ENCODE results near the gene PKM.
A peak's percentile ranks its signal among the peaks of the same experiment; 100 is the strongest.

Gene PKM

GRCh38 chr15:72233769-72234168 is 2.8 kb upstream of the PKM start:
- no peak for DNase-seq

DNA sequence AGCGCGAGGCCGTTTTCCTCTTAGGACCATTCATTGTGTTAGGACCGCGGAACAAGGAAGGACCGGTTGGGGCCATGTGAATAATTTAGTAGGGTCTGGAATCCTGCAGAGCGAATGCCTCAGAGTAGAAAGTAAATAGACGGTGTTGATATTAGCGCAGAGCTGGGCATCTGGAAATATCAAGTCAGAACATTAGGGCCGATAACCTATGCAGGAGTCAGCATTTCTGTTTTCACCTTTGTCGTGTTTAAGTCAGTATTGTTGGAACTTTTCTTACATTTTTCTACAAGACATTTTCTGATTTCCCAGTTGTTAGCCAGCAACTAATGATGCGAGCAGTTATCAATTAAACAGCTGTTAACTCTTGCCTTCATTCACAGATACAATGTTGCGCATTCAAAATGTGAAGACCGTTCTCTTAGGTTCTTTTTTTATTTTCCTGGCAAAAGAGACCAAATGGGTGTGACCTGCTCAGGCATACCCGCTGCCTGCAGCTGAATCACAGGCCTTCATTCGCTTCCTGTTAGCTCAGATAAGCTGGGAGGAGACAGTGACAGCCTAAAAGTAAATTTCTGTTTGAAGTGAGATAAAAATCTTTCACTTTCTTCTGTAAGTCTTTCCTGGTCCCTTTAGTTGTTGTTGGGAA is 966 bp upstream of the PKM start:
- DNase-seq: peak in 1 of 2 donors; percentile 42

DNA sequence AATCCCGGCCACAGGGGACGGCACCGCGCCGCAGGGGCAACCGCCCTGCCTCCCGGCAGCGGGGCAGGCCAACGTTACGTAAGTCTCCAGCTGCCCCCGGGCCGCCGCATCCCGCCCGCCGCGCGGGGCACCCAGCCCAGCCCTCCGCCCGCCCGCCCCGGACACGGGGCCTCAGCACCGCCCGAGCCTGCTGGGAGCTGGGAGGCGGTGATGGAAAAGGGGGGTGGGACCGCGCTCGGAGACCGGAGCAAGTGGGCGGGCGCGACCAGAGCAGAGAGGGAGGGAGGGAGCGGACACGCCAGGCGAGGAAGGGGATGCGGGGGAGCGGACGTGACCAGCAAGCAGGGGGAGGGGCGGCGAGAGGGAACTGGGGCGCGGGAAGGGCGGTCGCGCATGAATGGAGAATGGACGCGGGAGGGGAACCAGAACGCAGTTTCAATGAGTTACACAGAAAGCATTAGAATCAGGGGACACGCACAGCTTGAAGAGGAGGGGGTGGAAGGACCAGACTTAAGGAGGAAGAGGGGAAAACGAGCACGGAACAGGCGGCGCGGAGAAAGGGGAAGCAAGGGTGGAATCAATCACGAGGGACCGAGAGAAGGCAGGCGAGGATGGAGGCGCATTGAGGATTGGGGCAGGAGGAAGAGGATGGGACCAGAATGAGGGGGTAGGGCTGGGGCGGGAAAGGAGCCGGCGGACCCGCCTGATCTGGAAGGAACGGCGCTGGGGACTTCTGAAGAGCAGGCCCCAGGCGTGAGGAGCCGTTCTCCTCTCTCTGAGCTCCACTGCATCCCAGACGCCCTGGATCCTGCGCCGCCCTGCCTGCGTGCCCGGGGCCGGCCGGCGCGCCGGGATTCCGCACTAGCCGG is 559 bp downstream of the PKM start:
- peak; percentile 69 to 80 for DNase-seq

- DNase-seq: no peak
Measured at GRCh38 chr15:72229947-72230196, 1.1 kb downstream of the PKM start.

GRCh38 chr15:72229076-72229946 is 1.7 kb downstream of the PKM start:
- DNase-seq: no peak

- no peak for DNase-seq
Measured at GRCh38 chr15:72227720-72228119, 3.3 kb downstream of the PKM start.

DNA sequence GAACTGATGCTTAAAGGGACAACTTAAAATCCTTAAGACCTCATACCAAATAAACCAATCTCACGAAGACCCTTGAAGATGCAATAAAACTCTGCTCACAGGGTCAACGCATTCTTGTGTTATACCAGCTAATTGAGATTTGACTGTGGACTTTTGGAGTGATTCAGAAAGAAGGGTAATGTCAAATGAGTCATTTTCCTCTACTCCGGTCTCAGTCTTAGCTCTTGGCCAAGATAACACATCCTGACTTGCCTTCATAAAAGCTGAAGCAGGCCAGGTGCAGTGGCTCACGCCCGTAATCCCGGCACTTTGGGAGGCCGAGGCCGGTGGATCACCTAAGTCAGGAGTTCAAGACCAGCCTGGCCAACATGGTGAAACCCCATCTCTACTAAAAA is 3.8 kb downstream of the PKM start:
- DNase-seq: peak in 1 of 2 donors; percentile 44

DNA sequence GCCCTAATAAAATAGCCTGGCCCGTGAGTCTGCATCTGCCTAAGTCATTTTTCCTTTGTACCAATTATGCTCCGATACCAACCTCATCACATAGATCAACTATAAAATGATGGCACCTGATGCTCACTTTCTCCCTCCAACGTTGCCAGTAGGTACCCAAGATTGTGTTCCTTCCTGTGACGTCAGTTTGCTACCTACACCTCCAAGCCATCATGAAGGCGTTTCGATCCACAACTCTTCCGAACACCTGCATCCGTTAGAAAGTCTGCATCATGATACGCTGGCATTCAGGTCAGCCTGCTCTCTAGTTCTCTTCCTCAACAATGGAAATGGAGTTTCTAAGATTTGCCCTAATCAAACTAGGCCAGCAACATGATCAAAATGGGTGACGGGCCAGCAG is 7.7 kb downstream of the PKM start:
- no peak for DNase-seq

DNA sequence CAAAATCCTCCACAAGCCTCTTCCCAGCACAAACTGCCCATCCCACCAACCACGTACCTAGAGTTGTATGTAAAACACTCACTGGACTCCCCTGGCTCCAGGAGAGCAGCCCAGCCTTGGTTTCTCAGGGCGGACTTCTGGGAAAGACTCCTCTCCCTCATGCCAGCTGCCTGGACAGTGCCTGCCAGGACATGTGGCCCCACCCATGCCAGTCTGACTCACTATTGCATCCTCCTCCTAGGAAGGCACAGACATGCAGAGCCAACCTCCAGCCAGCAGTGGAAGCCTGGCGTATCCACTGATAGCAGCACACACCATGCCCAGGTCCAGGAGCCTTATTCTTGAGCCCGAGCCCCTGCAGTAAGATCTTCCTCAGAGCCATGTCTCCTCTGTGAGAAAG is 8.6 kb downstream of the PKM start:
- no peak for DNase-seq

DNA sequence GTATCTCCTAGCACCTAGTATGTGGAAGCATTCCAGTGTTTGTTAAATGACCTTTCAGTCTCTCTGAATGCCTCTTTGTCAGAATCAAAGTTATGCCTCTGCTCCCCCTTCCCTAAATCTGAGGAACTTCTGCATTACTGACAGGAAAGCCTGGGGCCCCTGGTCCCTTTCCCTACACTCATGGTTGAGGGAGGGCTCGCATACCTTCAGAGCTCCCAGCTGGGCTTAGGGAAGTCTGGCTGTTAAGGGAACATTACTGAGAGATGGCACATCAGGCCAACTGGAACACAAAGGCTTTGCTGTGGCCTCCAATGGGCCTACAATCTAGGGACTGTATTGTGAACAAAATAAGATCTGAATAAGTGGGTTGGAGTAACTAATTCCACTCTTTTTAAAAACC is 10.3 kb downstream of the PKM start:
- DNase-seq: no peak

DNA sequence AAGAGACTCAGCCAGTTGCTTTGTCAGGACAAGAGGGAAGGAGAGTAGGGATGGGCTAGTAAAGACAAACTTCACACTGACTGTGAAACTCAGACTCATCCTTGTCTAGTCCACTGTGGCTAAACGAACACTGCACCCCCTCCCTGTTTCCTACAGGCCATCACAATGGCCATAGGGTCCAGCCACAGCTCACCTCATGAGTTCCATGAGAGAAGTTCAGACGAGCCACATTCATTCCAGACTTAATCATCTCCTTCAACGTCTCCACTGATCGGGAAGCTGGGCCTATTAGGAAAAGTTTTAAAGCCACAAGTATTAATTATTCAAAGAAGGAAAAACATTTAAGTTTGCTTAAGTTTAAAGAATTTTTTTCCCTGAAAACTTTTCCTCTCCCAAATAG is 13.8 kb downstream of the PKM start:
- DNase-seq: no peak

DNA sequence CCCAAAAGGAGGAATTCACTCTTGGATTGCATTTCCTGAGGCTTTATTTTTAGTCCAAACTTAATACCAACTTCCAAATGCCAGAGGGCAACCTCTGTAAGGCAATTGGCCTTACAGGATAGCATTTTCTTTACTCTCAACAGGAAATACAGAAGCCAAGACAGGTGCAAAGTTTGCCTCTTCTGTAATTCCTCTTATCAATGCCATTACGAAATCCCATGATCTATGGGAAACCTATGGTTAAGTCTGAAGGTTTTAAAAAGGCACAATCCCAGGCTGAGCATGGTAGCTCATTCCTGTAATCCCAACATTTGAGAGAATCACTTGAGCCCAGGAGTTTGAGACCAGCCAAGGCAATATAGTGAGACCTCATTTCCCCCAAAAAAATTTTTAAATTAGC is 14.9 kb downstream of the PKM start:
- DNase-seq: no peak

- DNase-seq: no peak
Measured at GRCh38 chr15:72207558-72208085, 23.4 kb downstream of the PKM start.

- DNase-seq: no peak
Measured at GRCh38 chr15:72206677-72207000, 24.4 kb downstream of the PKM start.

DNA sequence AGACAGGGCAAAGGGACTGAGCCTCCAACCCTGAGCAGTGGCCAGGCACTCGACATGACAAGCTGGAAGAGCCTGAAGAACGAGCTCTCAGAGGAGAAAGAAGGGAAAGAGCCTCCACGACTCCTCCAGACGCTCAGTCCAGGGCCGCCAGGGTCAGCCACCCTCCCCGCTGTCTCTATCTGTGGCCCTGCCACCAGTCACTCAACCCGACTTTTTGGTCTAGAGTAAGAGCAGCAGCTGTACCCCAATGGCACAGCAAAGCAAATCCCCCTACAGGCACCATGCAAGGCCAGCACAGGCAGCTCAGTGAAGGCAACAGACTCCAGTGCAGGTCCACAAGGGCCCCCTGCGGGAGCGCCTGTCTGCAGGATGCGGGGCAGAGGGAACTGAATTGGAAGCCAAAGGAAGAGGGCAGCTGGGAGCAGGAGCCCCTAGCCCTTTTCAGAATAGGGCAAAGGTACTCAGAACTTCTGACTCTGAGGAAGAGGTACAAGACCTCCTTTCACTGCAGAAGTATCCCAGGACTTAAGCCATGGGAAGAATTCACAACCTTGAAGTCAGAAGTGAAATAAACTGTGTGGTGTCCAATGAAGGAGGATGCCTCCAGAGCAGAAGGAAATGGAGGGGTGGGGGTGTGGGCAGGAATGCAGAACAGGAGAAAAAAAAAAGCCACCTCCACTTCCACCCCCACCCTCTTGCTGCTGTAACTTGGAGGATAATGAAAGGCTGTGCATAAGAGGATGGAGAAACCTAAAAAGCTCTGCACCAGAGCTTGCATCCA is 24.9 kb downstream of the PKM start:
- DNase-seq: no peak

GRCh38 chr15:72205273-72205672 is 25.7 kb downstream of the PKM start:
- DNase-seq: no peak

DNA sequence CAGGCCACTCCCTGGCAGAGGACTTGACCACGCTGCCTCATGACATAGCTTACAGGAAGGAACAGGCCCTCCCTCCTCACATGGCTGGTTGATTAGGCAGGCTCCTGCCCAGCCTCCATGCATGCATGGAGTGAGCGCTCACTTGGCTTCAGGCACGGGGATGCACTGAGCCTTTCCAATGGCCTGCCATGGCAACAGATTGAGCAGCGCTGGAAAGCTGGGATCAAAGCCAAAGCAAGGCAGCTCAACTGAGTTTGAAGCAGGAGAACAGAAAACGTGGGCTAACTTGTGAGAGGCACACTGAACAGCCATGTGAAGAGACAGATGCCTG is 27.5 kb downstream of the PKM start:
- no peak for DNase-seq

DNA sequence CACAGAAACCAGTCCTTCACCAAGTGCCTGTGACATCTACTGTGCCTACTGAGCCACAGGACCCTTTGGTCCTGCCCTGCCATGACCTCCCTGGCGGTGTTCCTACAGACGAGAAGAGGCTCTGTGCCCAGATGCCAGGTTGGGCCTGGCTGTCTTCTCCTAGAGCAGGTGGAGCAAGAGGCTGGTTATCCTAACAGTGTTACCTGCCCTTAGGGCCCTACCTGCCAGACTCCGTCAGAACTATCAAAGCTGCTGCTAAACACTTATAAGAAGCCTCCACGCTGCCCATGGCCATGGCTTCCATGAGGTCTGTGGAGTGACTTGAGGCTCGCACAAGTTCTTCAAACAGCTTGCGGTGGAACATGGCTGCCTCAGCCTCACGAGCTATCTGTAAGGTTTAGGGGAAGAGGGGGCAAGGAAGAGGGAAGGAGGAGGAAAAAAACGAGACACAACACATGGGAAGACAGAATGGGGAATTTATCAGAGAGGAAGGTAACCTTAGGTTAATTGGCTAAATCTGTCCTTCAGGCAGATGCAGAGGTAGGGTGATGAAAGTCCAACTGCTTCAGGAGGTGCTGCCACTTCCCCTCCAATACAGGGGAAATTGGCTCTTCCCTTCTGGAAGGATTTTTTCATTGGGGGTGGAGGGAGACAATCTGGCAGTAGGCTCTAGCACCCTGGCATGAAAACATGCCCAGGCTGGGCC is 28.0 kb downstream of the PKM start:
- DNase-seq: no peak

DNA sequence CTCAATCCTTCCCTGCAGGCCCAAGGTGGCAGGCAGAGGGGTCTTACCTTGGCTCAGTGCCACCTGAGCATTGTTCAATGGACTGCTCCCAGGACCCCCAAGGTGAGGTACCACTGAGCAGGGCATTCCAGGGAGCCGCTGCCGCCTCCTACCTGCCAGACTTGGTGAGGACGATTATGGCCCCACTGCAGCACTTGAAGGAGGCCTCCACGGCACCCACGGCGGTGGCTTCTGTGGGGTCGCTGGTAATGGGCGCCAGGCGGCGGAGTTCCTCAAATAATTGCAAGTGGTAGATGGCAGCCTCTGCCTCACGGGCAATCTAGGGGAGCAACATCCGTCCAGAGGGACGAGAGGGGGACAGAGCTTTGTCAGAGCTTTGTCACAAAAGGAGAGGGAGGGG is 28.7 kb downstream of the PKM start:
- no peak for DNase-seq

DNA sequence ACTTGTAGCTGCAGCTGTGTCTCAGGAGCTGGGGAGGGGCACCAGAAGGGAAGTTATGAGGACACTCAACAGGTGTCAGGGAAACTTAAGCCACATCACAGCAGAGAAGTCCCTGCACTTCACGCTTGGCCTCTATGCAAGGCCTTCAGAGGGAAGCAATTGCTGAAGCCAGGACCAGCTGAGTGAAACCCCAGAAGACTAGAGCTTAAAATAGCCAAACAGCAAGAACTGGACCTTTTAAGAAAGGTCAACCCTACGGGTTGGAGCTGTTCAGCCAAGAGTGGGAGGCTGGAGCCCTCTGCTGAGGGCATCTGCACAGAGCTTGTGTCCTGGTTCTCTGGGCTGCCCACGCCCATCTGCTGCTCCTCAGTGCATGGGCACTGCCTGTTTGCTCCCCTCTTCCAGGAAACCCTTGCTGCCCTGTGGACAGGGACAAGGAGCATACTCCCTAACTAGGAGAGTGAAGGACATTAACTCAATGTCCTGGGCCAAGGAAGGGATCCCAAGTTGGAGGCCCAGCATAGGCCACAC is 29.5 kb downstream of the PKM start:
- no peak for DNase-seq

GRCh38 chr15:72200395-72201237 is 30.4 kb downstream of the PKM start:
- DNase-seq: no peak

All from bone marrow (tissue), 2 donors.